GM23338 (cell line): ENCODE results near the gene ZNF77. TPM values are rescaled to one million over a fixed set of nuclear protein-coding genes. Genes with fewer than 3 reads are reported as not detected.

Source experiments
- ATAC-seq: fragments of 200-7000 bp; cut with Tn5 transposase; 3 replicates; pipeline ENCODE4 v1.9.1; 2020
- DNase-seq: peaks from one replicate; pipeline ENCODE4 v3.0.0-alpha.2; 2015; ENCODE audit warnings: low spot score
- H2AFZ ChIP-seq: fragments of 200-600 bp; sonication (generic); 2 replicates; pipeline ENCODE4 v1.8.0; 2016; ENCODE audit warnings: antibody characterized with exemption, mild to moderate bottlenecking, moderate library complexity
- H3F3A ChIP-seq: fragments of 200-600 bp; sonication (generic); replicated peaks from 2 replicates; pipeline ENCODE4 v1.8.0; 2017; ENCODE audit warnings: antibody characterized with exemption, mixed run types, low read depth
- H3K27ac ChIP-seq: fragments of 200-600 bp; sonication (generic); 2 replicates; pipeline ENCODE4 v1.6.1; 2016; ENCODE audit warnings: low read depth
- H3K27me3 ChIP-seq: fragments of 200-600 bp; sonication (generic); 2 replicates; pipeline ENCODE4 v1.8.0; 2016; ENCODE audit warnings: mild to moderate bottlenecking, mixed run types, moderate library complexity; ENCODE audit not compliant: insufficient read depth
- H3K36me3 ChIP-seq: fragments of 200-600 bp; sonication (generic); 2 replicates; pipeline ENCODE4 v1.8.0; 2016; ENCODE audit warnings: mild to moderate bottlenecking; ENCODE audit not compliant: insufficient read depth
- H3K4me1 ChIP-seq: fragments of 200-600 bp; sonication (generic); 2 replicates; pipeline ENCODE4 v1.8.0; 2016; ENCODE audit warnings: mild to moderate bottlenecking, moderate library complexity; ENCODE audit not compliant: insufficient read depth
- H3K4me2 ChIP-seq: fragments of 200-600 bp; sonication (generic); 2 replicates; pipeline ENCODE4 v1.7.1; 2017; ENCODE audit warnings: mixed run types
- H3K4me3 ChIP-seq: fragments of 200-600 bp; sonication (generic); 2 replicates; pipeline ENCODE4 v1.6.1; 2016; ENCODE audit warnings: mixed run types
- H3K79me2 ChIP-seq: fragments of 200-600 bp; sonication (generic); replicated peaks from 2 replicates; pipeline ENCODE4 v1.8.0; 2017; ENCODE audit warnings: mild to moderate bottlenecking; ENCODE audit not compliant: insufficient read depth
- H3K9me2 ChIP-seq: fragments of 200-600 bp; sonication (generic); 2 replicates; pipeline ENCODE4 v1.8.0; 2017; ENCODE audit not compliant: insufficient read depth
- H4K20me1 ChIP-seq: fragments of 200-600 bp; sonication (generic); replicated peaks from 2 replicates; pipeline ENCODE4 v1.8.0; 2017; ENCODE audit warnings: mild to moderate bottlenecking; ENCODE audit not compliant: insufficient read depth
- H3K27ac Mint-ChIP-seq: 2 replicates; pipeline ENCODE4 v1.8.0; 2020; ENCODE audit warnings: inconsistent platforms, mild to moderate bottlenecking, moderate library complexity, mixed read lengths
- H3K27me3 Mint-ChIP-seq: 3 replicates; pipeline ENCODE4 v1.8.0; 2022; ENCODE audit warnings: low read depth, mild to moderate bottlenecking, moderate library complexity, mixed read lengths, inconsistent platforms; ENCODE audit not compliant: insufficient read depth, poor library complexity
- H3K36me3 Mint-ChIP-seq: 3 replicates; pipeline ENCODE4 v1.8.0; 2021; ENCODE audit warnings: low read depth, mild to moderate bottlenecking, inconsistent platforms, moderate library complexity, mixed read lengths
- H3K4me1 Mint-ChIP-seq: 3 replicates; pipeline ENCODE4 v1.8.0; 2020; ENCODE audit warnings: mild to moderate bottlenecking, inconsistent platforms, mixed read lengths
- H3K4me3 Mint-ChIP-seq: 3 replicates; pipeline ENCODE4 v1.8.0; 2021; ENCODE audit warnings: moderate library complexity, mild to moderate bottlenecking, inconsistent platforms, mixed read lengths
- H3K9me3 Mint-ChIP-seq: 3 replicates; pipeline ENCODE4 v1.8.0; 2020; ENCODE audit warnings: moderate library complexity, mild to moderate bottlenecking, inconsistent platforms, mixed read lengths
- CREB1 ChIP-seq: fragments of 250-450 bp; sonication (Bioruptor Pico); IDR thresholded peaks from 2 replicates; pipeline ENCODE4 v1.5.0; 2020; ENCODE audit warnings: low read depth, mild to moderate bottlenecking, moderate library complexity
- EZH2phosphoT487 ChIP-seq: fragments of 200-600 bp; sonication (generic); IDR thresholded peaks from one replicate; pipeline ENCODE4 v1.8.1; 2018; ENCODE audit warnings: antibody characterized with exemption; ENCODE audit not compliant: unreplicated experiment
- NANOG ChIP-seq: IDR thresholded peaks from 2 replicates; pipeline ENCODE4 v1.6.1; 2016; ENCODE audit warnings: antibody characterized with exemption, borderline replicate concordance
- ZNF331 ChIP-seq: fragments of 250-450 bp; sonication (Bioruptor Pico); IDR thresholded peaks from 2 replicates; pipeline ENCODE4 v1.5.0; 2020; ENCODE audit warnings: low read depth, mild to moderate bottlenecking, moderate library complexity
- polyA plus RNA-seq: library from polyadenylated mRNA; unstranded; fragments of >200 nt; fragmentation: Nextera tagmentation; extraction: Ambion mirVana; gene quantifications from 2 replicates; pipeline ENCODE4 v1.2.1, GENCODE V29; 2016
- total RNA-seq: library from RNA; depleted of rRNA; stranded (reverse); fragments of >200 nt; shearing (Covaris generic); gene quantifications from 2 replicates; pipeline ENCODE4 v1.2.3, GENCODE V29; 2014
- TF ChIP-seq, protein P1 (sequence below): fragments of 250-450 bp; sonication (Bioruptor Pico); IDR thresholded peaks from 2 replicates; pipeline ENCODE4 v1.5.0; 2020; ENCODE audit warnings: mild to moderate bottlenecking, moderate library complexity
- TF ChIP-seq, protein P2 (sequence below): IDR thresholded peaks from one replicate; pipeline ENCODE4 v1.6.1; 2018; ENCODE audit warnings: antibody characterized with exemption; ENCODE audit not compliant: unreplicated experiment

ZNF77 gene
- total and polyA plus RNA-seq, 2 experiments from 2014 or later: 3.3 to 4.5 TPM

DNA sequence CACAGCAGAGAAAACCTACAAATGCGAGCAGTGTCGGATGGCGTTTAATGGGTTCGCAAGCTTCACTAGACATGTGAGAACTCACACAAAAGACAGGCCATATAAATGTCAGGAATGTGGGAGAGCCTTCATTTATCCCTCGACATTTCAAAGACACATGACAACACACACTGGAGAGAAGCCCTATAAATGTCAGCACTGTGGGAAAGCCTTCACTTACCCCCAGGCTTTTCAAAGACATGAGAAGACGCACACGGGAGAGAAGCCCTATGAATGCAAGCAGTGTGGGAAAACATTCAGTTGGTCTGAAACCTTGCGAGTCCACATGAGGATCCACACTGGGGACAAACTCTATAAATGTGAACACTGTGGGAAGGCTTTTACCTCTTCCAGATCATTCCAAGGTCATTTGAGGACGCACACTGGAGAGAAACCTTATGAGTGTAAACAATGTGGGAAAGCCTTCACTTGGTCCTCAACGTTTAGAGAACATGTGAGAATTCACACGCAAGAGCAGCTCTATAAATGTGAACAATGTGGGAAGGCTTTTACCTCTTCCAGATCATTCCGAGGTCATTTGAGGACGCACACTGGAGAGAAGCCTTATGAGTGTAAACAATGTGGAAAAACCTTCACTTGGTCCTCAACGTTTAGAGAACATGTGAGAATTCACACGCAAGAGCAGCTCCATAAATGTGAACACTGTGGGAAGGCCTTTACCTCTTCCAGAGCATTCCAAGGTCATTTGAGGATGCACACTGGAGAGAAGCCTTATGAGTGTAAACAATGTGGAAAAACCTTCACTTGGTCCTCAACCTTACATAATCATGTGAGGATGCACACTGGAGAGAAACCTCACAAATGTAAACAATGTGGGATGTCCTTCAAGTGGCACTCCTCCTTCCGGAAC, 27.2 kb downstream of the ZNF77 start (continued):
- TF ChIP-seq, protein P1, sequence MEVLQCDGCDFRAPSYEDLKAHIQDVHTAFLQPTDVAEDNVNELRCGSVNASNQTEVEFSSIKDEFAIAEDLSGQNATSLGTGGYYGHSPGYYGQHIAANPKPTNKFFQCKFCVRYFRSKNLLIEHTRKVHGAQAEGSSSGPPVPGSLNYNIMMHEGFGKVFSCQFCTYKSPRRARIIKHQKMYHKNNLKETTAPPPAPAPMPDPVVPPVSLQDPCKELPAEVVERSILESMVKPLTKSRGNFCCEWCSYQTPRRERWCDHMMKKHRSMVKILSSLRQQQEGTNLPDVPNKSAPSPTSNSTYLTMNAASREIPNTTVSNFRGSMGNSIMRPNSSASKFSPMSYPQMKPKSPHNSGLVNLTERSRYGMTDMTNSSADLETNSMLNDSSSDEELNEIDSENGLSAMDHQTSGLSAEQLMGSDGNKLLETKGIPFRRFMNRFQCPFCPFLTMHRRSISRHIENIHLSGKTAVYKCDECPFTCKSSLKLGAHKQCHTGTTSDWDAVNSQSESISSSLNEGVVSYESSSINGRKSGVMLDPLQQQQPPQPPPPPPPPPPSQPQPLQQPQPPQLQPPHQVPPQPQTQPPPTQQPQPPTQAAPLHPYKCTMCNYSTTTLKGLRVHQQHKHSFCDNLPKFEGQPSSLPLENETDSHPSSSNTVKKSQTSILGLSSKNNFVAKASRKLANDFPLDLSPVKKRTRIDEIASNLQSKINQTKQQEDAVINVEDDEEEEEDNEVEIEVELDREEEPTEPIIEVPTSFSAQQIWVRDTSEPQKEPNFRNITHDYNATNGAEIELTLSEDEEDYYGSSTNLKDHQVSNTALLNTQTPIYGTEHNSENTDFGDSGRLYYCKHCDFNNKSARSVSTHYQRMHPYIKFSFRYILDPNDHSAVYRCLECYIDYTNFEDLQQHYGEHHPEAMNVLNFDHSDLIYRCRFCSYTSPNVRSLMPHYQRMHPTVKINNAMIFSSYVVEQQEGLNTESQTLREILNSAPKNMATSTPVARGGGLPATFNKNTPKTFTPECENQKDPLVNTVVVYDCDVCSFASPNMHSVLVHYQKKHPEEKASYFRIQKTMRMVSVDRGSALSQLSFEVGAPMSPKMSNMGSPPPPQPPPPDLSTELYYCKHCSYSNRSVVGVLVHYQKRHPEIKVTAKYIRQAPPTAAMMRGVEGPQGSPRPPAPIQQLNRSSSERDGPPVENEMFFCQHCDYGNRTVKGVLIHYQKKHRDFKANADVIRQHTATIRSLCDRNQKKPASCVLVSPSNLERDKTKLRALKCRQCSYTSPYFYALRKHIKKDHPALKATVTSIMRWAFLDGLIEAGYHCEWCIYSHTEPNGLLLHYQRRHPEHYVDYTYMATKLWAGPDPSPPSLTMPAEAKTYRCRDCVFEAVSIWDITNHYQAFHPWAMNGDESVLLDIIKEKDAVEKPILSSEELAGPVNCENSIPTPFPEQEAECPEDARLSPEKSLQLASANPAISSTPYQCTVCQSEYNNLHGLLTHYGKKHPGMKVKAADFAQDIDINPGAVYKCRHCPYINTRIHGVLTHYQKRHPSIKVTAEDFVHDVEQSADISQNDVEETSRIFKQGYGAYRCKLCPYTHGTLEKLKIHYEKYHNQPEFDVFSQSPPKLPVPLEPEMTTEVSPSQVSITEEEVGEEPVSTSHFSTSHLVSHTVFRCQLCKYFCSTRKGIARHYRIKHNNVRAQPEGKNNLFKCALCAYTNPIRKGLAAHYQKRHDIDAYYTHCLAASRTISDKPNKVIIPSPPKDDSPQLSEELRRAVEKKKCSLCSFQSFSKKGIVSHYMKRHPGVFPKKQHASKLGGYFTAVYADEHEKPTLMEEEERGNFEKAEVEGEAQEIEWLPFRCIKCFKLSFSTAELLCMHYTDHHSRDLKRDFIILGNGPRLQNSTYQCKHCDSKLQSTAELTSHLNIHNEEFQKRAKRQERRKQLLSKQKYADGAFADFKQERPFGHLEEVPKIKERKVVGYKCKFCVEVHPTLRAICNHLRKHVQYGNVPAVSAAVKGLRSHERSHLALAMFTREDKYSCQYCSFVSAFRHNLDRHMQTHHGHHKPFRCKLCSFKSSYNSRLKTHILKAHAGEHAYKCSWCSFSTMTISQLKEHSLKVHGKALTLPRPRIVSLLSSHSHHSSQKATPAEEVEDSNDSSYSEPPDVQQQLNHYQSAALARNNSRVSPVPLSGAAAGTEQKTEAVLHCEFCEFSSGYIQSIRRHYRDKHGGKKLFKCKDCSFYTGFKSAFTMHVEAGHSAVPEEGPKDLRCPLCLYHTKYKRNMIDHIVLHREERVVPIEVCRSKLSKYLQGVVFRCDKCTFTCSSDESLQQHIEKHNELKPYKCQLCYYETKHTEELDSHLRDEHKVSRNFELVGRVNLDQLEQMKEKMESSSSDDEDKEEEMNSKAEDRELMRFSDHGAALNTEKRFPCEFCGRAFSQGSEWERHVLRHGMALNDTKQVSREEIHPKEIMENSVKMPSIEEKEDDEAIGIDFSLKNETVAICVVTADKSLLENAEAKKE (CRISPR knock-in tag): no peak
- TF ChIP-seq CREB1 (CRISPR knock-in tag) (no peak), NANOG (no peak), EZH2phosphoT487 (no peak)

DNA sequence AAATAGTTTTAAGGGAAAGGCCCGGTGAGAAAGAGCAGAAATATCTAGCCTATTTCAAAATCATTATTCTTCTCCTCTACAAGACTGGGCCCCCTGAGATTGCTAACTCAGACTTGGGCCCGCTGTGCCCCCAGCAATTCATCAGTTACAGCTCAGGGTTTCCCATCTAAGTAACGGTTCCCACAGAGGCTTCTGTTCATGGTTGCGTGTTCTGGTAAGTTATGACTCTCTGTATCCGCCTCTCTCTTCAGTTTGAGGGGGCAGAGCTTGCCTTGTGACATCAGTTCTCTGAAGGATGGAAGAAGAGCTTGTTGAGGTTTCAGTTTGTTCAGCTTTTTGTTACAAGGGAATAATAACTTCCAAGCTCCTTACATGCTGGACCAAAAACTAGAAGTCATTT, 32.5 kb downstream of the ZNF77 start:
- peaks cover 13% of the 10 kb centered on the region for H3K36me3 ChIP-seq
- peaks cover 17% of the 10 kb centered on the region for H4K20me1 ChIP-seq
- H3K27me3 Mint-ChIP-seq: peaks cover 8% of the 10 kb centered on the region
- no peaks in the 10 kb centered on the region for H3F3A ChIP-seq
- H3K4me3 ChIP-seq: no peak overlapping the region
- H3K4me1 Mint-ChIP-seq: no peaks in the 10 kb centered on the region
- peaks cover 27% of the 10 kb centered on the region for H3K36me3 Mint-ChIP-seq
- no peak overlapping the region for H2AFZ ChIP-seq
- no peaks in the 10 kb centered on the region for H3K27me3 ChIP-seq
- H3K4me2 ChIP-seq: no peak overlapping the region
- H3K79me2 ChIP-seq: peaks cover 65% of the 10 kb centered on the region
- H3K4me3 Mint-ChIP-seq: no peak overlapping the region
- no peak overlapping the region for H3K27ac ChIP-seq
- H3K27ac Mint-ChIP-seq: no peak overlapping the region
- H3K9me2 ChIP-seq: no peaks in the 10 kb centered on the region
- ATAC-seq (no peak), DNase-seq (no peak)
- no peaks in the 10 kb centered on the region; the same call in 1 of the 2 replicates for H3K4me1 ChIP-seq
- peaks cover 72% of the 10 kb centered on the region for H3K9me3 Mint-ChIP-seq
- TF ChIP-seq, protein P2, sequence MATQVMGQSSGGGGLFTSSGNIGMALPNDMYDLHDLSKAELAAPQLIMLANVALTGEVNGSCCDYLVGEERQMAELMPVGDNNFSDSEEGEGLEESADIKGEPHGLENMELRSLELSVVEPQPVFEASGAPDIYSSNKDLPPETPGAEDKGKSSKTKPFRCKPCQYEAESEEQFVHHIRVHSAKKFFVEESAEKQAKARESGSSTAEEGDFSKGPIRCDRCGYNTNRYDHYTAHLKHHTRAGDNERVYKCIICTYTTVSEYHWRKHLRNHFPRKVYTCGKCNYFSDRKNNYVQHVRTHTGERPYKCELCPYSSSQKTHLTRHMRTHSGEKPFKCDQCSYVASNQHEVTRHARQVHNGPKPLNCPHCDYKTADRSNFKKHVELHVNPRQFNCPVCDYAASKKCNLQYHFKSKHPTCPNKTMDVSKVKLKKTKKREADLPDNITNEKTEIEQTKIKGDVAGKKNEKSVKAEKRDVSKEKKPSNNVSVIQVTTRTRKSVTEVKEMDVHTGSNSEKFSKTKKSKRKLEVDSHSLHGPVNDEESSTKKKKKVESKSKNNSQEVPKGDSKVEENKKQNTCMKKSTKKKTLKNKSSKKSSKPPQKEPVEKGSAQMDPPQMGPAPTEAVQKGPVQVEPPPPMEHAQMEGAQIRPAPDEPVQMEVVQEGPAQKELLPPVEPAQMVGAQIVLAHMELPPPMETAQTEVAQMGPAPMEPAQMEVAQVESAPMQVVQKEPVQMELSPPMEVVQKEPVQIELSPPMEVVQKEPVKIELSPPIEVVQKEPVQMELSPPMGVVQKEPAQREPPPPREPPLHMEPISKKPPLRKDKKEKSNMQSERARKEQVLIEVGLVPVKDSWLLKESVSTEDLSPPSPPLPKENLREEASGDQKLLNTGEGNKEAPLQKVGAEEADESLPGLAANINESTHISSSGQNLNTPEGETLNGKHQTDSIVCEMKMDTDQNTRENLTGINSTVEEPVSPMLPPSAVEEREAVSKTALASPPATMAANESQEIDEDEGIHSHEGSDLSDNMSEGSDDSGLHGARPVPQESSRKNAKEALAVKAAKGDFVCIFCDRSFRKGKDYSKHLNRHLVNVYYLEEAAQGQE: no peak
- TF ChIP-seq ZNF331 (CRISPR knock-in tag): no peak
